Testis (tissue), 5 donors: ENCODE data around the gene DRD4. TPM values are rescaled to one million over a fixed set of nuclear protein-coding genes. Genes with fewer than 3 reads are reported as not detected.

Experiments used
- DNase-seq: peaks from one replicate; pipeline ENCODE4 v3.0.0-alpha.2; 2019
- H3K27ac ChIP-seq, 2 donors: fragments of 200-600 bp; sonication (generic); one replicate each; pipeline ENCODE4 v1.5.1; 2019
- H3K27me3 ChIP-seq: fragments of 200-600 bp; sonication (generic); one replicate; pipeline ENCODE4 v1.5.1; 2019
- H3K36me3 ChIP-seq: fragments of 200-600 bp; sonication (generic); one replicate; pipeline ENCODE4 v1.5.1; 2017; ENCODE audit warnings: low read depth; ENCODE audit errors: missing control alignments
- H3K4me1 ChIP-seq: fragments of 200-600 bp; sonication (generic); one replicate; pipeline ENCODE4 v1.5.1; 2019
- H3K4me3 ChIP-seq, 2 donors: fragments of 200-600 bp; sonication (generic); one replicate each; pipeline ENCODE4 v1.5.1; 2017 to 2019
- H3K9me3 ChIP-seq: fragments of 200-600 bp; sonication (generic); one replicate; pipeline ENCODE4 v1.5.1; 2017
- CTCF ChIP-seq, 3 experiments: fragments of 450-650 bp in 2 of 3; fragments of 200-600 bp in 1 of 3; sonication (generic) in 1 of 3; IDR thresholded peaks; one replicate each; pipeline ENCODE4 v1.5.1; 2016 to 2019; ENCODE audit warnings: antibody characterized with exemption in 3 of 3, mild to moderate bottlenecking in 2 of 3, moderate library complexity in 1 of 3
- POLR2A ChIP-seq: fragments of 450-650 bp; IDR thresholded peaks from one replicate; pipeline ENCODE4 v1.6.1; 2017; ENCODE audit warnings: antibody characterized with exemption, mild to moderate bottlenecking, moderate library complexity
- WGBS, 2 donors: methylation state at CpG; one replicate each; pipeline ENCODE4 v1.1.5; 2018; 5-methylcytosine and 5-hydroxymethylcytosine counted together
- intact Hi-C: fragments of 100-400 bp; cut with DNase I; formaldehyde crosslinking; loops from one replicate; pipeline ENCODE4 v1.15.1; 2023; ENCODE audit warnings: low total_unique reads
- long read RNA-seq, 2 donors: transcript quantifications; one replicate each; lab custom pipeline, GENCODE V29; 2026
- polyA plus RNA-seq: library from polyadenylated mRNA; stranded (reverse); fragments of 350-450 nt; fragmentation: Illumina TruSeq; extraction: RNeasy Lipid Tissue Mini Kit (QIAGEN cat#74804); gene quantifications from one replicate; pipeline ENCODE4 v1.2.3, GENCODE V29; 2014; ENCODE audit warnings: low read depth, low replicate concordance; ENCODE audit not compliant: insufficient read depth
- total RNA-seq, 2 donors: library from RNA; depleted of rRNA; stranded (reverse); fragments of >200 nt; gene quantifications; one replicate each; pipeline ENCODE4 v1.2.3, GENCODE V29; 2016

Gene DRD4
- total RNA-seq = 1 to 10 TPM; 2.0 to 3.3 TPM
- polyA plus RNA-seq = 1.5 TPM
- long read RNA-seq, donor 1 = 0 reads
- long read RNA-seq, donor 2 = 0 reads

GRCh38 chr11:636511-637332 lies at the start of gene DRD4:
TSS of gene DRD4 (plus strand) at chr11:637269. CDS start at chr11:637305, 36 bp downstream.
- H3K27me3 ChIP-seq = no peaks in the 10 kb centered on the region
- no peaks in the 10 kb centered on the region for H3K36me3 ChIP-seq
- no peak for DNase-seq

GRCh38 chr11:587546-587945 lies 49.5 kb upstream of the DRD4 start:
- Histone ChIP-seq H3K9me3 (no peaks in the 10 kb centered on the region), H3K27ac (no peak overlapping the region), H3K27me3 (no peaks in the 10 kb centered on the region), H3K4me3 (no peak overlapping the region), H3K36me3 (no peaks in the 10 kb centered on the region), H3K4me1 (no peaks in the 10 kb centered on the region)
- WGBS, 2 donors = 81 to 88% methylated on average over 7 to 8 of the region's 8 CpGs
- no peak for TF ChIP-seq POLR2A
- TF ChIP-seq CTCF (IDR thresholded peaks at IDR 0.05) = no peak
- no peak for DNase-seq
- intact Hi-C loops = no loop called here

More at GRCh38 chr11:636511-637332, at the start of gene DRD4:
- H3K4me1 ChIP-seq = no peaks in the 10 kb centered on the region
- WGBS, 2 donors = 24 to 27% methylated on average over 15 to 100 of the region's 100 CpGs
- H3K9me3 ChIP-seq = no peaks in the 10 kb centered on the region
- TF ChIP-seq CTCF (IDR thresholded peaks at IDR 0.05) (no peak), POLR2A (no peak)
- no peak within 1 kb of the TSS for H3K27ac ChIP-seq
- H3K4me3 ChIP-seq = peak within 1 kb of the TSS in 1 of 2 donors; percentile 9
- intact Hi-C loops = no loop called here

GRCh38 chr11:587978-588380 lies 49.1 kb upstream of the DRD4 start:
- 56 to 70% methylated on average over 6 of the region's 6 CpGs for WGBS, 2 donors
- Histone ChIP-seq H3K9me3 (no peaks in the 10 kb centered on the region), H3K36me3 (no peaks in the 10 kb centered on the region), H3K4me3 (no peak overlapping the region), H3K27ac (no peak overlapping the region), H3K4me1 (no peaks in the 10 kb centered on the region), H3K27me3 (no peaks in the 10 kb centered on the region)
- TF ChIP-seq CTCF (IDR thresholded peaks at IDR 0.05) (no peak), POLR2A (no peak)
- intact Hi-C loops = no loop called here
- no peak for DNase-seq

GRCh38 chr11:589798-590197 lies 47.3 kb upstream of the DRD4 start:
- TF ChIP-seq POLR2A = no peak
- no peak for TF ChIP-seq CTCF (IDR thresholded peaks at IDR 0.05)
- WGBS, 2 donors = 90 to 93% methylated on average over 23 to 26 of the region's 26 CpGs
- H3K36me3 ChIP-seq = no peaks in the 10 kb centered on the region
- H3K4me1 ChIP-seq = no peaks in the 10 kb centered on the region
- no peak overlapping the region for H3K4me3 ChIP-seq
- H3K9me3 ChIP-seq = no peaks in the 10 kb centered on the region
- no peaks in the 10 kb centered on the region for H3K27me3 ChIP-seq
- no peak for DNase-seq
- no peak overlapping the region for H3K27ac ChIP-seq
- intact Hi-C loops = no loop called here
